HFFc6 (cell line): ENCODE results near the gene ITGB5. TPM values are rescaled to one million over a fixed set of nuclear protein-coding genes. Genes with fewer than 3 reads are reported as not detected.
A peak's percentile ranks its signal among the peaks of the same experiment; 100 is the strongest.

Source experiments
- DNase-seq: peaks from one replicate; pipeline ENCODE4 v3.0.0-alpha.2; 2018
- H3K27ac Mint-ChIP-seq: 2 replicates; pipeline ENCODE4 v1.8.0; 2020; ENCODE audit warnings: mild to moderate bottlenecking, mixed read lengths
- H3K27me3 Mint-ChIP-seq: 2 replicates; pipeline ENCODE4 v1.8.0; 2021; ENCODE audit warnings: mild to moderate bottlenecking, moderate library complexity, mixed read lengths; ENCODE audit not compliant: insufficient read depth
- H3K36me3 Mint-ChIP-seq: 2 replicates; pipeline ENCODE4 v1.8.0; 2021; ENCODE audit warnings: low read depth, mixed read lengths
- H3K4me1 Mint-ChIP-seq: 2 replicates; pipeline ENCODE4 v1.8.0; 2020; ENCODE audit warnings: low read depth, mixed read lengths
- H3K4me3 Mint-ChIP-seq: 2 replicates; pipeline ENCODE4 v1.8.0; 2020; ENCODE audit warnings: mild to moderate bottlenecking, moderate library complexity, mixed read lengths
- H3K9me3 Mint-ChIP-seq: 2 replicates; pipeline ENCODE4 v1.8.0; 2020; ENCODE audit warnings: mild to moderate bottlenecking, mixed read lengths
- total RNA-seq, 6 experiments: library from RNA; stranded (reverse); fragmentation: NEBNext Ultra II Directional; extraction: Animal tissue kit (Norgen Biotek cat#: 25700); gene quantifications; 2 replicates in 1 of 6; 3 replicates in 5 of 6; pipeline ENCODE4 v1.2.3, GENCODE V29; 2021
- TF ChIP-seq, protein P1 (sequence below): fragments of 200-600 bp; sonication (generic); IDR thresholded peaks from 2 replicates; pipeline ENCODE4 v1.5.0; 2021; ENCODE audit warnings: antibody characterized with exemption, mild to moderate bottlenecking

Gene ITGB5
- total RNA-seq, 6 experiments from 2014 or later = 203 to 332 (median 220) TPM

DNA sequence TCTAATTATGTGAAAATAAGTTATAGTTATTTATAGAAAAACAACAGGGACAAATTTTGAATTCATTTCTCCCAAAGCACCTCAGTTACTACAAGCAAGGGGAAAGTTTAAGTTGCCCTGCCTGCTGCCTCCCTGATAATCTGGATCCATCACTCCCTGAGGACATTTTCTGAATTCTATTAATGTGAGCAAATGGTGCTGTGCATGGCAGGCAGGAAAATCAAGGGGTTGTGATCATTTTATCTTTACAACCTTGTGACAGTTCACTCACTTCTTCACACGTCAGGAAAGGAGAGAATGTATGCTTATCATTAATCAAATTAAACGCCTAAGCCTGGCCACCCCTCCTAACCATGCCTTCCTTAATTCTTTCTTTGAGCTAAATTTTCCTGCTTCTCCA is 39.3 kb downstream of the ITGB5 start:
- TF ChIP-seq, protein P1, sequence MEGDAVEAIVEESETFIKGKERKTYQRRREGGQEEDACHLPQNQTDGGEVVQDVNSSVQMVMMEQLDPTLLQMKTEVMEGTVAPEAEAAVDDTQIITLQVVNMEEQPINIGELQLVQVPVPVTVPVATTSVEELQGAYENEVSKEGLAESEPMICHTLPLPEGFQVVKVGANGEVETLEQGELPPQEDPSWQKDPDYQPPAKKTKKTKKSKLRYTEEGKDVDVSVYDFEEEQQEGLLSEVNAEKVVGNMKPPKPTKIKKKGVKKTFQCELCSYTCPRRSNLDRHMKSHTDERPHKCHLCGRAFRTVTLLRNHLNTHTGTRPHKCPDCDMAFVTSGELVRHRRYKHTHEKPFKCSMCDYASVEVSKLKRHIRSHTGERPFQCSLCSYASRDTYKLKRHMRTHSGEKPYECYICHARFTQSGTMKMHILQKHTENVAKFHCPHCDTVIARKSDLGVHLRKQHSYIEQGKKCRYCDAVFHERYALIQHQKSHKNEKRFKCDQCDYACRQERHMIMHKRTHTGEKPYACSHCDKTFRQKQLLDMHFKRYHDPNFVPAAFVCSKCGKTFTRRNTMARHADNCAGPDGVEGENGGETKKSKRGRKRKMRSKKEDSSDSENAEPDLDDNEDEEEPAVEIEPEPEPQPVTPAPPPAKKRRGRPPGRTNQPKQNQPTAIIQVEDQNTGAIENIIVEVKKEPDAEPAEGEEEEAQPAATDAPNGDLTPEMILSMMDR = no peak
- no peak overlapping the region for H3K27ac Mint-ChIP-seq
- DNase-seq = no peak
- H3K36me3 Mint-ChIP-seq = peaks cover 48% of the 10 kb centered on the region
- no peaks in the 10 kb centered on the region for H3K9me3 Mint-ChIP-seq
- peaks cover 81% of the 10 kb centered on the region for H3K4me1 Mint-ChIP-seq
- H3K27me3 Mint-ChIP-seq = no peaks in the 10 kb centered on the region; the same call in 1 of the 2 replicates
- no peak overlapping the region for H3K4me3 Mint-ChIP-seq

DNA sequence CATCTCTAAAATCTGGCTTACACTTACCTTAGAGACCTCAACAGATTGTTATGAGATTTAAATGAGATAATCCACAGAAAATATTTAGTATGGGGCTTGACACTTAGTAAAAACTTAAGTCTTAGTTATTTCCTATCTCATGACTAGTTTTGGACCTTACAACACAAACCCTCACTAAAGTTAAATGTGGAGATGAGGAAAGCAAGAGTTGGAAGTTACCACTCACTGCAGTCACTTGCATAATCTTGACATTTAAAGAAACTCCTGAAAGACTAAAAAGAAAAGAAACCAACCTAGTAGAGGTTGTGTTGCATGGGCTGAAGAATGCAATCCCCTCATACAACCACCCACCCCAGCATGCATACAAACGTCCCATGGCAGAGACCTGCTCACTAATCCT is 40.1 kb downstream of the ITGB5 start:
- Mint-ChIP-seq H3K4me1 (peaks cover 77% of the 10 kb centered on the region), H3K9me3 (no peaks in the 10 kb centered on the region), H3K36me3 (peaks cover 51% of the 10 kb centered on the region), H3K4me3 (no peak overlapping the region), H3K27me3 (no peaks in the 10 kb centered on the region; the same call in 1 of the 2 replicates), H3K27ac (peak overlapping the region; percentile 9; the same call in 1 of the 2 replicates)
- TF ChIP-seq, protein P1 = no peak
- DNase-seq = no peak

GRCh38 chr3:124846189-124846588 is 41.0 kb downstream of the ITGB5 start:
- H3K36me3 Mint-ChIP-seq = peaks cover 59% of the 10 kb centered on the region
- peak; percentile 59 for DNase-seq
- H3K9me3 Mint-ChIP-seq = no peaks in the 10 kb centered on the region
- H3K27ac Mint-ChIP-seq = peak overlapping the region; percentile 97
- peak overlapping the region; percentile 64 for H3K4me3 Mint-ChIP-seq
- TF ChIP-seq, protein P1 = no peak
- H3K4me1 Mint-ChIP-seq = peaks cover 71% of the 10 kb centered on the region
- peaks cover under 1% of the 10 kb centered on the region; the same call in 1 of the 2 replicates for H3K27me3 Mint-ChIP-seq

GRCh38 chr3:124845406-124845805 is 41.8 kb downstream of the ITGB5 start:
- TF ChIP-seq, protein P1 = no peak
- Mint-ChIP-seq H3K27me3 (peaks cover 1% of the 10 kb centered on the region; the same call in 1 of the 2 replicates), H3K27ac (peak overlapping the region; percentile 97), H3K36me3 (peaks cover 64% of the 10 kb centered on the region), H3K4me1 (peaks cover 71% of the 10 kb centered on the region), H3K9me3 (no peaks in the 10 kb centered on the region), H3K4me3 (peak overlapping the region; percentile 64)
- DNase-seq = peak; percentile 92

DNA sequence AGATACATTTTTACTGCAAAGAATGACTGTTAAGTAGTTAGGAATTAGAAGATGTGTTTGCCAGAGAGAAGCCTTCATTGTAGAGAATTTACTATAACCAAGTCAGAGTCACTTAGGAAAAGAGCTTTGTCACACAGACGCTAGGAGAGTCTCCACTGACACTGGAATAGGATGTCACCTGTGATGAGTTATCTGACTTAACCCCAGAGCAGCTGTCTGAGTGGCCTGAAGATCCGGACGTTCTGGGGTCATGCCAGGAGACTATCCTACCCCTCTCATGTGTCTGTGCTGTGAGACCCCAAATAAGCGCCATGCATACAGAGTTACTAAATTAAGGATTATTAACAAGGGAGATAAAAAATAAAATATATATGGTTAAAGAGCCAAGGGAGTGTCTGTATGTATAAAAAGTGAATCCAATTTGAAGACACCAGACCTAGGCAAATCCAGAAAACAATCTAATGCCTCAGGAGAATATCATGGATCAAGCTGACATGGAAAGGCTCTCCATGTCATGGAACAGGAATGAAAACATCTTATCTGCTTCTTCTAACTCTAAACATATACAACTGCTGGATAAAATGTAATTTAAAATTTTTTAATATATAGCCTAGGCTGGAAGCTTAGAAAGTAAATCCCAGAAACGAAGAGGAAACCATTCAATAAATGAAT is 43.5 kb downstream of the ITGB5 start:
- peak overlapping the region; percentile 32 for H3K27ac Mint-ChIP-seq
- DNase-seq = no peak
- H3K9me3 Mint-ChIP-seq = no peaks in the 10 kb centered on the region
- no peak overlapping the region for H3K4me3 Mint-ChIP-seq
- TF ChIP-seq, protein P1 = no peak
- peaks cover 65% of the 10 kb centered on the region for H3K36me3 Mint-ChIP-seq
- peaks cover 1% of the 10 kb centered on the region; the same call in 1 of the 2 replicates for H3K27me3 Mint-ChIP-seq
- H3K4me1 Mint-ChIP-seq = peaks cover 73% of the 10 kb centered on the region
